ENCODE measurements around the gene ZNF664. TPM values are rescaled to one million over a fixed set of nuclear protein-coding genes. Genes with fewer than 3 reads are reported as not detected.

Gene ZNF664
- polyA plus RNA-seq, 1 donor from 2014 or later: 146 TPM

- no peak overlapping the region for H3K27ac ChIP-seq (ENCODE audit: low read length)
- no peak overlapping the region for H3K9ac ChIP-seq (ENCODE audit: low read length)
- peaks cover 18% of the 10 kb centered on the region for H4K20me1 ChIP-seq (ENCODE audit: insufficient read depth)
Measured at GRCh38 chr12:123986374-123986965, 13.5 kb downstream of the ZNF664 start.

GRCh38 chr12:123987022-123987421 lies 14.0 kb downstream of the ZNF664 start:
- no peak overlapping the region for H3K9ac ChIP-seq (ENCODE audit: low read length)
- no peaks in the 10 kb centered on the region for H3K9me2 ChIP-seq (ENCODE audit: insufficient read depth, low read length)
- no peak overlapping the region for H2AFZ ChIP-seq (ENCODE audit: low read depth, low read length)
- peaks cover 65% of the 10 kb centered on the region for H3K79me2 ChIP-seq (replicated peaks; ENCODE audit: insufficient read depth, low read length)
- no peak overlapping the region for H3K4me3 ChIP-seq (ENCODE audit: low read length)
- no peaks in the 10 kb centered on the region for H3K27me3 ChIP-seq (ENCODE audit: insufficient read depth, low read depth, low read length)
- no peaks in the 10 kb centered on the region for H3K9me3 ChIP-seq (ENCODE audit: low read length)
- H4K20me1 ChIP-seq (ENCODE audit: insufficient read depth): peaks cover 18% of the 10 kb centered on the region
- H3F3A ChIP-seq (ENCODE audit: insufficient read depth, low read length, poor library complexity, severe bottlenecking): no peaks in the 10 kb centered on the region
- peaks cover 6% of the 10 kb centered on the region for H3K36me3 ChIP-seq (ENCODE audit: insufficient read depth, low read length)
- H3K4me2 ChIP-seq (ENCODE audit: low read length): no peak overlapping the region
- no peak overlapping the region for H3K27ac ChIP-seq (ENCODE audit: low read length)
- TF ChIP-seq TAF1 (IDR thresholded peaks at IDR 0.05; ENCODE audit: low read depth) (no peak), MXI1 (conservative IDR thresholded peaks at IDR 0.05; ENCODE audit: poor library complexity, severe bottlenecking) (no peak), REST (IDR thresholded peaks at IDR 0.05; ENCODE audit: borderline replicate concordance) (no peak), CTCF (IDR thresholded peaks at IDR 0.05; ENCODE audit: poor library complexity, severe bottlenecking) (no peak), EZH2 (IDR thresholded peaks at IDR 0.05; ENCODE audit: borderline replicate concordance, insufficient read depth, low read length, poor library complexity, severe bottlenecking) (no peak)

More at GRCh38 chr12:123986374-123986965, 13.5 kb downstream of the ZNF664 start:
- TF ChIP-seq MXI1 (conservative IDR thresholded peaks at IDR 0.05; ENCODE audit: poor library complexity, severe bottlenecking): no peak
- TF ChIP-seq POLR2AphosphoS5 (IDR thresholded peaks at IDR 0.05): no peak
- TF ChIP-seq REST (IDR thresholded peaks at IDR 0.05; ENCODE audit: borderline replicate concordance): no peak
- TF ChIP-seq EP300 (conservative IDR thresholded peaks at IDR 0.05; ENCODE audit: poor library complexity, severe bottlenecking): no peak
- no peak for TF ChIP-seq RAD21 (conservative IDR thresholded peaks at IDR 0.05)
- no peak for TF ChIP-seq EZH2 (IDR thresholded peaks at IDR 0.05; ENCODE audit: borderline replicate concordance, insufficient read depth, low read length, poor library complexity, severe bottlenecking)
- no peak for TF ChIP-seq SMC3 (conservative IDR thresholded peaks at IDR 0.05; ENCODE audit: poor library complexity)
- TF ChIP-seq CTCF (IDR thresholded peaks at IDR 0.05; ENCODE audit: poor library complexity, severe bottlenecking): no peak
- no peak for TF ChIP-seq TAF1 (IDR thresholded peaks at IDR 0.05; ENCODE audit: low read depth)
- Histone ChIP-seq H3K79me2 (replicated peaks; ENCODE audit: insufficient read depth, low read length) (peaks cover 69% of the 10 kb centered on the region), H3K27me3 (ENCODE audit: insufficient read depth, low read depth, low read length) (no peaks in the 10 kb centered on the region), H3K36me3 (ENCODE audit: insufficient read depth, low read length) (peaks cover 7% of the 10 kb centered on the region), H2AFZ (ENCODE audit: low read depth, low read length) (no peak overlapping the region), H3K4me2 (ENCODE audit: low read length) (no peak overlapping the region), H3K4me3 (ENCODE audit: low read length) (no peak overlapping the region), H3F3A (ENCODE audit: insufficient read depth, low read length, poor library complexity, severe bottlenecking) (no peaks in the 10 kb centered on the region), H3K9me2 (ENCODE audit: insufficient read depth, low read length) (no peaks in the 10 kb centered on the region), H3K9me3 (ENCODE audit: low read length) (no peaks in the 10 kb centered on the region)
